ENCODE measurements around the gene CPT2. TPM values are rescaled to one million over a fixed set of nuclear protein-coding genes. Genes with fewer than 3 reads are reported as not detected.

Gene CPT2
- total RNA-seq, 4 donors from 2014 or later = 16.0 to 36.2 (median 23.1) TPM

DNA sequence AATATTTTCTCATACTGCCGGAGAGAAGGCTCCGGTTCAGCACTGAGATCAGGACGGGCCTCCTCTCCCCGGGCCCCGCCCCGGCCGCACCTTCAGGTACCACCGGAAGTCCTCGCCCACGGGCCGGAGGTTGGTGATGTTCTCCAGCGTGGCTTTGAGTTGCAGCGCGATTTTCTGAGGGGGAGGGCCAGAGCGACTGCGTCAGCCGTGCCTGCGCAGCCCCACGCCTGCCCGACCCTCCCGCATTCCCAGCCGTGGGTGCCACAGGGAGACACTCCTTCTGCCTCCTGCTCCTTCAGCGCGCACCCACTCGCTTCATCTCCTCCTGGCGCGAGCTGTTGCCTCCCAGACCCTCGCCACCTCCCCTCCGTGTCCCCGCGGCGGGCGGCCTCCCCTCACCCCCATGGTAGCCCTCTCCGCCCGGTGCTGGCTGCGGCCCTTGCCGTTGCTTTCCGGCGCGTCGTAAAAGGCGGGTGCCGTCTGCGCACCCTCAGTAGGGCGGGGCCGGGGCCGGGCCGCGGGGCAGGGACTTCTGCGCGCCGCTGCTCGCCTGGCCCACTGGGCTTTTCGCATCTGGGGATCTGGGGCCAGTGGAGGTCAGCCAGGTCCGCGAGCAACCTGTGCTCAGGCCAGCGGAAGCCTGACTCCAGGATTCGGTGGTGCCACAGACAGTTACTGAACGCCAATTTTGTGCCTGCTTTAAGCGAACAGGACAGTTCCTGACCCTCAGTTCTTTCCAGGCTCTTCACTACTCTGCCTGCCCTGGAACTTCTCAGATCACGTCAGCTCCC lies 23.7 kb downstream of the CPT2 start, which contains the start of gene CZIB:
Gene CZIB (minus strand): TSS at position 464 of the 791 bp plus-strand sequence. CDS start 59 bp downstream, at position 405.
- TF ChIP-seq, protein P1, sequence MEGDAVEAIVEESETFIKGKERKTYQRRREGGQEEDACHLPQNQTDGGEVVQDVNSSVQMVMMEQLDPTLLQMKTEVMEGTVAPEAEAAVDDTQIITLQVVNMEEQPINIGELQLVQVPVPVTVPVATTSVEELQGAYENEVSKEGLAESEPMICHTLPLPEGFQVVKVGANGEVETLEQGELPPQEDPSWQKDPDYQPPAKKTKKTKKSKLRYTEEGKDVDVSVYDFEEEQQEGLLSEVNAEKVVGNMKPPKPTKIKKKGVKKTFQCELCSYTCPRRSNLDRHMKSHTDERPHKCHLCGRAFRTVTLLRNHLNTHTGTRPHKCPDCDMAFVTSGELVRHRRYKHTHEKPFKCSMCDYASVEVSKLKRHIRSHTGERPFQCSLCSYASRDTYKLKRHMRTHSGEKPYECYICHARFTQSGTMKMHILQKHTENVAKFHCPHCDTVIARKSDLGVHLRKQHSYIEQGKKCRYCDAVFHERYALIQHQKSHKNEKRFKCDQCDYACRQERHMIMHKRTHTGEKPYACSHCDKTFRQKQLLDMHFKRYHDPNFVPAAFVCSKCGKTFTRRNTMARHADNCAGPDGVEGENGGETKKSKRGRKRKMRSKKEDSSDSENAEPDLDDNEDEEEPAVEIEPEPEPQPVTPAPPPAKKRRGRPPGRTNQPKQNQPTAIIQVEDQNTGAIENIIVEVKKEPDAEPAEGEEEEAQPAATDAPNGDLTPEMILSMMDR (IDR thresholded peaks at IDR 0.05; ENCODE audit: low read depth) = no peak

GRCh38 chr1:53220962-53221286 lies 24.3 kb downstream of the CPT2 start:
- TF ChIP-seq, protein P1 (IDR thresholded peaks at IDR 0.05; ENCODE audit: low read depth) = no peak

- TF ChIP-seq, protein P1 (IDR thresholded peaks at IDR 0.05; ENCODE audit: low read depth) = no peak
Observed at GRCh38 chr1:53237638-53238037, 41.0 kb downstream of the CPT2 start.

DNA sequence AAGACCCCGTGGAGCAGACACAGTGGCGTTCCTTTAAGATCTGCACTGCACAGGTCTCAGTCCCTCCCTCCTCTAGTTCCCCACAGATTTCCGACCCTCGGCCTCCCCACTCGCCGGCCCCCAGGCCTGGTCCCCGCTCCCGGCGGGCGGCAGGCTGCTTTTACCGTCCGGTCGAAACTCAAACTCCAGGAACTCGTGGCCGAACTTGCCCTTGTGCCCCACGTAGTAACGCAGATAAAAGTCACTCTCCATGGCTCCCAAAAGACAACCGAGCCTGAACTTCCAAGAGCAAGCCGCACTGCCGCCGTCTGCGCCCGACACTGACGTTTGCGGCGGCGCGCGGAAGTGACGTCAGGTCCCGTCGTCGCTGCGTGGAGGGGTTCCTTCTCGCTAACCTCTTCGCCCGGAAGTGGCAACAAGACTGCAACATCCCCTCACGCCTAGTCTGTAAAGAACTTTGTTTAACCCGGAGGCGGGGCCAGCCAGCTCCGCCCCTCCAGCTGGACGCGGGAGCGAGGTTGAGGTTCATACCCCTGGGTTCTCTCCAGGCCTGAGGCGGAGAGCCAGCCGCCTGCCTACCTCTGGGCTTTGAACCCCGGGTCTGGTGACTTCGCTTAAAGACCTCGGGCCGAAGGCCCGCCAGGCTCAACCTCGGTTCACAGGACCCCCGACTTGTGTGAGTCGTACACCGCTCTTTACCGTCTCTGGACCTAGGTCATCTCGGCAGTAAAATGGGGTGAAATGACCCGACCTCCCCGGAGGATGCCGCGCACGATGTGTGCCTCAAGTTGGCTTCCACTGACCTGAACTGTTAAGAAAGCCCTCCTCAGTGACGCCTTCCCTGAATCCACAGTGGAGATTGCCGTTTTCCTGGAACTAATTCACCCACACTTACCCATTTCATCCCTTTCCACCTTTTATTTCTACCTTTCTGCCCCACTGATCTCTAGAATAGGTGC lies 41.9 kb downstream of the CPT2 start, which contains the start of gene MAGOH:
Gene MAGOH (minus strand): TSS at position 322 of the 959 bp plus-strand sequence. CDS start 70 bp downstream, at position 252.
- TF ChIP-seq, protein P1 (IDR thresholded peaks at IDR 0.05; ENCODE audit: low read depth) = no peak

- TF ChIP-seq, protein P1 (IDR thresholded peaks at IDR 0.05; ENCODE audit: low read depth) = no peak
Observed at GRCh38 chr1:53241828-53242227, 45.2 kb downstream of the CPT2 start.

DNA sequence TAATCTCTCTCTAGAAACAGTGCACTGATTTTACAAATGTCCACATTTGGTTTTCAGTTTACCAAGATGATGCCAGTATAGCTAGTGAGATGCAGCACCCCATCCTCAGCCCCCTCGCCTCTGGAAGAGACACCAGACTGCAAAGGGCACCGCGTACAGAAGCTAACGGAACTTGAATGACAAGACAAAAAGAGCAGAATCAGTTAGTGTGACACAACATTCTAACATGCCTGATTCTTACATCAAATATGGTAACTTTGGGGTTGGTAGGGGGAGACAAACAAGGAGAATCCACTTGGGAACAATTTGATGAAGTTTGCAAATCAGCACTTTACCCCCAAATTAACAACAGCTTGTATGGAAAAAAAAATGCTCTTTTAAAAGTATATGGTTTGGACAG lies 45.8 kb downstream of the CPT2 start:
- TF ChIP-seq, protein P1 (IDR thresholded peaks at IDR 0.05; ENCODE audit: low read depth) = no peak

DNA sequence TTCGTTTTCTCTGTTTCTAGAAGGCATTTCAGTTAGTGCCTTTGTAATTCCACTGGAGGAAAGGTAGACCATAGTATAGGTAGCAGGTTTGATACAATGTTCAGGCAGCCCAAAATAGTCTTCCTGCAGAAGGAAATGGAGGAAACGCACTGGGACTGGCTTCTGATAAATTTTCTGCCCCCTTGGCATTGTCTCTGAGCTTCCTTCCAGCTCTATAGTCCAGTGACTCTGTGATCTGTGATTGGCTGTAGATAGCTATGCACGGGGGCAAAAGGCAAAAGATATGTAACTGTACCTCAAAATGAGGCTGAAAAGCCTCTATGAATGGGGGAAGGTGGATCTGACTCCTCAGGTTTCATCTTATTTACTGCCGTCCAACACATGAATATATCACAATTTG lies 47.5 kb downstream of the CPT2 start:
- TF ChIP-seq, protein P1 (IDR thresholded peaks at IDR 0.05; ENCODE audit: low read depth) = no peak
